ENCODE measurements around the gene ITIH5.

The ITIH5 gene

DNA sequence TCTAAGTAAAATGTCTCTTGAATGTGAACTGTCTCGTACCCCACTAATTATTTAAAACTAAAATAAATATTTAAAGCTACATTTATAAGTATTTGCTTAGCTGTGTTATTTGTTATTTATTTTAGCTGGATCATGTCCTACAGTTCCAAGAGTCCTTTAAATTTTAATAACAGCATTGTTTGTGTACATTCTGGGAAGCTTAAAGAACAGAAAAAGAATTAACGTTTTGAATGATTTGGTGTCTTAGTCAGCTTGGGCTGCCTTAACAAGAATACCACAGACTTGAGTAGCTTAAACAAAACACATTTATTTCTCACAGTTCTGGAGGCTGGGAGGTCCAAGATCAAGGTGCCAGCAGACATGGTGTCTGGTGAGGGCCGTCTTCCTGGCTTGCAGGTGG, 107.4 kb downstream of the ITIH5 start:
- in situ Hi-C loops (cut with HindIII; ENCODE audit: low sequenced_read_pairs), result no loop called here
- DNase-seq (ENCODE audit: low read depth, low spot score), result peak; percentile 33

DNA sequence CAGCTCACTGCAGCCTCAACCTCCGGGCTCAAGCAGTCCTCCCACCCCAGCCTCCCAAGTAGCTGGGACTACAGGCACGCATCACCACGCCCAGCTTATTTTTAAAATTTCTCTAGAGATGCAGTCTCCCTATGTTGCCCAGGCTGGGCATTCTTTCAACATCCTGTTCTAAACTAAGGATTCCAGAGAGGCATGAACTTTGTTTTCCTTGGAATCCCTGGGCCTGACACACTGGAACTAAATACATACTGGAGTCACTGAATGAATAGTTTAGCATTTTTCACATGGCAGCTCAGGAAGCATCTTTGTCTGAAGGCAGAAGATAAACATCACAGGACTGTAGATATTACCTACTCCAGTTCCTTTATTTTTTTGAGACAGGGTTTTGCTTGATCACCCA, 108.7 kb downstream of the ITIH5 start:
- in situ Hi-C loops (cut with HindIII; ENCODE audit: low sequenced_read_pairs), result no loop called here
- no peak for DNase-seq (ENCODE audit: low read depth, low spot score)
- H3K4me3 ChIP-seq (ENCODE audit: low read depth, low read length), result no peak overlapping the region
- TF ChIP-seq, protein P1, sequence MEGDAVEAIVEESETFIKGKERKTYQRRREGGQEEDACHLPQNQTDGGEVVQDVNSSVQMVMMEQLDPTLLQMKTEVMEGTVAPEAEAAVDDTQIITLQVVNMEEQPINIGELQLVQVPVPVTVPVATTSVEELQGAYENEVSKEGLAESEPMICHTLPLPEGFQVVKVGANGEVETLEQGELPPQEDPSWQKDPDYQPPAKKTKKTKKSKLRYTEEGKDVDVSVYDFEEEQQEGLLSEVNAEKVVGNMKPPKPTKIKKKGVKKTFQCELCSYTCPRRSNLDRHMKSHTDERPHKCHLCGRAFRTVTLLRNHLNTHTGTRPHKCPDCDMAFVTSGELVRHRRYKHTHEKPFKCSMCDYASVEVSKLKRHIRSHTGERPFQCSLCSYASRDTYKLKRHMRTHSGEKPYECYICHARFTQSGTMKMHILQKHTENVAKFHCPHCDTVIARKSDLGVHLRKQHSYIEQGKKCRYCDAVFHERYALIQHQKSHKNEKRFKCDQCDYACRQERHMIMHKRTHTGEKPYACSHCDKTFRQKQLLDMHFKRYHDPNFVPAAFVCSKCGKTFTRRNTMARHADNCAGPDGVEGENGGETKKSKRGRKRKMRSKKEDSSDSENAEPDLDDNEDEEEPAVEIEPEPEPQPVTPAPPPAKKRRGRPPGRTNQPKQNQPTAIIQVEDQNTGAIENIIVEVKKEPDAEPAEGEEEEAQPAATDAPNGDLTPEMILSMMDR (IDR thresholded peaks at IDR 0.05; ENCODE audit: low read depth, low read length), result no peak

More for the DNA sequence above, 107.4 kb downstream of the ITIH5 start:
- no peak overlapping the region for H3K4me3 ChIP-seq (ENCODE audit: low read depth, low read length)
- TF ChIP-seq, protein P1 (IDR thresholded peaks at IDR 0.05; ENCODE audit: low read depth, low read length), result no peak

DNA sequence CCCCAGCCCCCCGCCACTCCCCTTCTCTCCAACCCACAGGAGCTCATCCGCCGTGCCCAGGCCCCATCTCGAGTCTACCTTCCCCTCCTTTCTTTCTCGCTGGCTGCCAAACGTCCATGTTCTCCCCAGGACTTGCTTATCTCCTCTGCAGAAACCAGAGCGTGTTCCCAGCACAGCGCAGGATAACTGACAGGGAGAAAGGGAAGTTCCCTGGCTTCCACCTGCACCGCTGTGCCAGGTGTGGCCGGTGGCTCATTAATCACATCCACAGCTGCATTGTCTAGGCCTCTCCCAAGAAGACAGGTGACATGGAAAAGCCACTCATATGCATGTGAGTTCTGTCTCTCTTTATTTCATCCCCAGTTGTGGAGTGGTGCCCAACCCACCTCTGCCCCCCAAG, 113.2 kb downstream of the ITIH5 start:
- TF ChIP-seq, protein P1 (IDR thresholded peaks at IDR 0.05; ENCODE audit: low read depth, low read length), result no peak
- DNase-seq (ENCODE audit: low read depth, low spot score), result no peak
- H3K4me3 ChIP-seq (ENCODE audit: low read depth, low read length), result no peak overlapping the region
- in situ Hi-C loops (cut with HindIII; ENCODE audit: low sequenced_read_pairs), result no loop called here

DNA sequence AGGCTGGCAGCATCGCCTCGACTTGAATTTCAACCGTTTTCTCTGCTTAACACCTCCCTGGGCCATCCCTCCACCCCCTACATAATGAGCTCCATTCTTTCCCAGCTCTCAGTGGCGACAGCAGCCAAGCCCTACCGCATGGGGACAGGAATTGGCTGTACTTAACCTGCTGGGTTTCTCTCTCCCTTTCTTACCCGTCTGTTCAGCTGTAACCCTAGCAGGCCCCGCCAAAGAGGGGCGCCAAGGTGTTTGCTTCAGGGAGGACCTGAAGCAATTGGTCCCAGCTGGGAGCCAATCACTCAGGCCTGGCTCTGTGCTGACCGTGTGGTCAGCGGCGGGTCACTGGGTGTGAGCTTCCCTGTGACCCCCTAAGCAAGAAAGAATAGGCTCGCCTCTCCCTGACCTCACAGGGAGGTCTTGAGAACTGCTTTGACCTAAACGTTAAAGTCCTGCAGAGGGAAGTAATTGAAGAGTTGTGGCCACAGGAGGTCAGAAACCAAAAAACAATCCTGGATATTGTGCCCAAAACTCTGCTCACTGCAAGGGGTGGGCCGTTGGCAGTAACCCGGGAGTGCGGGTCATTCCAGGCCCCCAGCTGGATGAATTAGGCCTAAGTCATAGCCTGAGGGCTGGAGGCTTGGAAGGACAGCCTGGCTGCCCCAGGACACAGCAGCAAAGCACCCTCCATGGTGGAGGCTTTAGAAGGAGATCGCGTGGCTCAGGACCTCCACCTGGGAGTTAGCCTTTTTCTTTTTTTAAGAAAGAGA, 114.6 kb downstream of the ITIH5 start:
- TF ChIP-seq, protein P1 (IDR thresholded peaks at IDR 0.05; ENCODE audit: low read depth, low read length), result no peak
- no peak for DNase-seq (ENCODE audit: low read depth, low spot score)
- in situ Hi-C loops (cut with HindIII; ENCODE audit: low sequenced_read_pairs), result no loop called here
- no peak overlapping the region for H3K4me3 ChIP-seq (ENCODE audit: low read depth, low read length)

DNA sequence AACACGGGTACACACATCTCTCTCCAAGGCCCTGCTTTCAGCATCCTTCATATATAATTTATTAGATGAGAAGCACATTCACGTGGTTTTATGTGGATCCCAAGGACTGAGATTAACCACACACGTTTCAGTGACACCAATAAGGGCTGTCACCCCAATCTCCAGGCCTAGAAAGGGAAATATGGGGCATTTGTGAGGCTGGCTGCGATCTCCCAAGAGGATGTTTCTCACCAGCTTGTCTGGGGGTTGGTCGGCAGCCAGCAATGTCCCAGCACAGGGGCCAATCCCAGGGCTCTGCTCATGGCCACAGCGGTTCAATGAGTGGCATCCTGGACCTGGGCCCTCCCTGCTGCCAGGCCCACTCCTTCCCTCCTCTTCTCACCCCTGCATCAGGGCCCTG, 115.5 kb downstream of the ITIH5 start:
- no peak for DNase-seq (ENCODE audit: low read depth, low spot score)
- no peak overlapping the region for H3K4me3 ChIP-seq (ENCODE audit: low read depth, low read length)
- in situ Hi-C loops (cut with HindIII; ENCODE audit: low sequenced_read_pairs), result no loop called here
- TF ChIP-seq, protein P1 (IDR thresholded peaks at IDR 0.05; ENCODE audit: low read depth, low read length), result no peak

DNA sequence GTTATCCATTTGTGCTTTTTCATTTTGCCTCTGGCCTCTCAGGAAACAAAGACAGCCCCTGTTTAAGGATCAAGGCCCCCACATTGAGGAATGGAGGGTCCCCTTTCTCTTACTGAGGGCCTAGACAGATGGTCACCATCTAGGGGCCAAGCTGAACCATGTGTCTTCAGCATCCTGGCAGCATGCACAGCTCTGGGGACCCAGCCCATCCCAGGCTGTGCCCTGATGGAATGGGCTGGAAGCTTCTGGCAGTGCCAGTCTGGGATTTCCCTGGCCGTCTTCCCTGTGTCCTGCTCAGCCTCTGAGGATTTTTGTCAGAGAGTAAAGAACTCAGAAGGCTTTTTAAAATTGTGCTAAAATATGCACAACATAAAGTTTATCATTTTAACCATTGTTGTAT, 116.8 kb downstream of the ITIH5 start:
- H3K4me3 ChIP-seq (ENCODE audit: low read depth, low read length), result no peak overlapping the region
- TF ChIP-seq, protein P1 (IDR thresholded peaks at IDR 0.05; ENCODE audit: low read depth, low read length), result no peak
- in situ Hi-C loops (cut with HindIII; ENCODE audit: low sequenced_read_pairs), result no loop called here

More for the DNA sequence above, 116.8 kb downstream of the ITIH5 start:
- DNase-seq (ENCODE audit: low read depth, low spot score), result no peak

All from astrocyte of the spinal cord (primary cell).